GM12801 (cell line): ENCODE data around the gene IGSF22.

Experiments used
- TF ChIP-seq, protein P1 (sequence below): IDR thresholded peaks from one replicate; pipeline ENCODE4 v1.5.1; 2011; ENCODE audit warnings: control low read depth; ENCODE audit not compliant: insufficient read length; ENCODE audit errors: extremely low read depth

Gene IGSF22

DNA sequence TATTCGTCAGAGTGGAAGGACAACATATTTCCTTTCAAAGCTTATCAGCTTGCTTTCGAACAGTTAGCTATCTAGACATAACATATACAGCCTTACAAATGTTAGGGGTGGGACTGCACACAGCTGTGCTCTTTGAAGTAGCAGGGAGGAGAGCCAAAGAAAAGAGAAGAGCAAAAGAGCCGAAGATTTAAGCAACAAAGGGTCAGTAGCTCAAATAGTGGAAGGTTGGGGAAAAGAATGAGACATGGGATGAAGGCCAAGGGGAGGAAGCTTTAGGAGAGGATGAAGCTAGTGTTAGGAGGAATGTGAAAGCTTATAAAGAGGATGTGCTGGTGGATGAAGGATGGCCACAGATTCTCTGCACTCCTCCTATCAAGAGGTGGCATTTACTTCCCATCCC is 31.8 kb upstream of the IGSF22 start:
- TF ChIP-seq, protein P1, sequence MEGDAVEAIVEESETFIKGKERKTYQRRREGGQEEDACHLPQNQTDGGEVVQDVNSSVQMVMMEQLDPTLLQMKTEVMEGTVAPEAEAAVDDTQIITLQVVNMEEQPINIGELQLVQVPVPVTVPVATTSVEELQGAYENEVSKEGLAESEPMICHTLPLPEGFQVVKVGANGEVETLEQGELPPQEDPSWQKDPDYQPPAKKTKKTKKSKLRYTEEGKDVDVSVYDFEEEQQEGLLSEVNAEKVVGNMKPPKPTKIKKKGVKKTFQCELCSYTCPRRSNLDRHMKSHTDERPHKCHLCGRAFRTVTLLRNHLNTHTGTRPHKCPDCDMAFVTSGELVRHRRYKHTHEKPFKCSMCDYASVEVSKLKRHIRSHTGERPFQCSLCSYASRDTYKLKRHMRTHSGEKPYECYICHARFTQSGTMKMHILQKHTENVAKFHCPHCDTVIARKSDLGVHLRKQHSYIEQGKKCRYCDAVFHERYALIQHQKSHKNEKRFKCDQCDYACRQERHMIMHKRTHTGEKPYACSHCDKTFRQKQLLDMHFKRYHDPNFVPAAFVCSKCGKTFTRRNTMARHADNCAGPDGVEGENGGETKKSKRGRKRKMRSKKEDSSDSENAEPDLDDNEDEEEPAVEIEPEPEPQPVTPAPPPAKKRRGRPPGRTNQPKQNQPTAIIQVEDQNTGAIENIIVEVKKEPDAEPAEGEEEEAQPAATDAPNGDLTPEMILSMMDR = no peak

DNA sequence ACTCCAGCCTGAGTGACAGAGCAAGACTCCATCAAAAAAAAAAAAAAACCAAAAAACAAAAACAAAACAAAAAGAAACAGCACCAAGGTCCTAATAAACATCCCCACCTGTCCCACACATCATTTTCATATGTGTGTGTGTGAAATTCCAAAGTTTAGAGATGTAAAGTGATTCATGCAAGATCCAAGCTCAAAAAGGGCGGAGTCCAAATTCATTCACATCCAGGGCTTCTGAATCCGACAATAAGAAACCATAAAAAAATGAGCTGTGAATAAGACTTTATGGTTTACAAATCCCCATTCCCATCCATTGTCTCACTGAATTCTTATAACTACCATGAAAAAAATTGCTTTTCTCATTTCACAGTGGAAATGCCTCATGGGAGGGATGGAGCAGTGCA is 30.9 kb upstream of the IGSF22 start:
- TF ChIP-seq, protein P1 = no peak

DNA sequence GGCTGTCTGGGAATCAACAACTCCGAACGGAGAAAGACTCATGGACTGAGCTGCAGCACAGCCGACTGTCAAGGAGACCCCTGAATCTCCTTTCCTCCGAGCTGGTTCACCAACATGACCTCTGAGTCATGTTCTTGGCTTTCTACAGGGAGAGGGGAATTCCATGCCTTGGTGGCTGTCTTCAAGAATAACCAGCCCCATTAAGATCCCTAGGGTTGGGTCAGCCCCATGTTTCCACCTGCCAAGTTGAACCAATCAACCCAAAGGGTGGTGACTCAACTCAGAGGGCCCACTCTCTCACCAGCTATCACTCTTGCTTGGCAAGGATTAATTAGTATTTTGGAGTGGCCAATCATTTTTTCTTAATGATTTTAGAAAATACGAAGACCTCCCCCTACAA is 28.3 kb upstream of the IGSF22 start:
- TF ChIP-seq, protein P1 = no peak

DNA sequence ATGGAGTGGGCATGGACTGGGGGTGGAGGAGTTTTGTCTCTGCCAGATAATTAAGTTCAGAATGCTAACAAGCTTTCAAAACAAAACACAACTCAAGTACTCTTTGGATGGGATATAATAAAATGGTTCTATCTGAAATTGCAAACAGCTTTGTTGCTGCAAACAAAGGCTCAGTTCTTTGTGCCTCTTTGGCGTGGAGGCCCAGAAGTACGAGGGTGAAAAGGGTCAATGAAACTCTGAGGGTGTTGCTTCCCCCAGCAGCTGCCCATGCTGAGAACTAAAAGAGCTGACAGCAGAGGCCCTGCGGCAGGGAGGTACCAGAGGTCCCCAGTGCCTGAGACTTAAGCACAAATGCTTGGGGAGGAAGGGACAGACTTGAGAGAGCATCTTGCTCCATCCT is 26.5 kb upstream of the IGSF22 start:
- TF ChIP-seq, protein P1 = no peak

DNA sequence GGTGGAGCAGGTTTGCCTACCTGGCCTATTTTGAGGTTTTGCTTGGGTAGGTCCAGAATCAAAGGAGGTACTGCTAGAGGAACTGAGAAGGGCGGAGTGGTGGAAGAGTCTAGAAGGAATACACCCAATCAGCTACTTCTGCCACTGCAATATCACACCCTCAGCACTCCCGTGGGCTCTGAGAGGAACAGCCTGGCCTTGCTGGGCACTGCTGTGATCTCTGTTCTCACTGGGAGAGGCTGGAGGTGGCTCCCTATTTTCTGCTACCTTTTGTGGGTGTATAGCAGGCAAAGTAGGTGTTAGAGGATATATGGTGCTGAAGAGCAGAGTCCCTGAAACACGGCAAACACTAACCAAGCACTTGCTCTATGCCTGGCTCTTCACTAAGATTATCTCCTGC is 25.0 kb upstream of the IGSF22 start:
- TF ChIP-seq, protein P1 = no peak

DNA sequence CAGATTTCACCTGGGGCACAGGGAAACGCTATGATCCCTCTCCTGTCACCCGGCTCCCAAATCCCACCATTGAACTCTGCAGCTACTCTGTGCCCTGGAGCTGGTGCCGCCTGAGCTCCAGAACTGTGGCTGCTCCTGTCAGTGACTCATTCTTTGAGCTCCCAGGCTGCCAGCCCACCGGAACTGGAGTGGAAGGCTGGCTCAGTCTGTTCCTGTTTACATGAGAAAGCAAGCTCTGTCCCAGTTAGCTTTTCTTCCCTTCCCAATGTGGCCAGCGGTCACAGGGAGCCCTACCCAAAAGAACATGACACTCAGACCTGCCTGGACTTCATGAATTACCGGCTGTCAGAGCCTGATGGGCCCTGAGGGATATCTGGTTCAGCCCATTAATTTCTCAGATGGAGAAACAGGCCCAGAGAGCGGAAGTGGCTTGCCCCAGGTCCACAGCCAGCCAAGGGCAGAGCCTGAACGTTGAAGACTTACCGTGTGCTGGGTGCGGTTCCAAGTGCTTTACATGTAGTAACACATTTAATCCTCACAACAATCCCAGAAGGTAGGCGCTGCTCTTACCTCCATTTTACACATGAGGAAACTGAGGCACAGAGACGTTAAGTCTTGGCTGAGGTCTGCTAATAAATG is 23.8 kb upstream of the IGSF22 start:
- TF ChIP-seq, protein P1 = no peak

DNA sequence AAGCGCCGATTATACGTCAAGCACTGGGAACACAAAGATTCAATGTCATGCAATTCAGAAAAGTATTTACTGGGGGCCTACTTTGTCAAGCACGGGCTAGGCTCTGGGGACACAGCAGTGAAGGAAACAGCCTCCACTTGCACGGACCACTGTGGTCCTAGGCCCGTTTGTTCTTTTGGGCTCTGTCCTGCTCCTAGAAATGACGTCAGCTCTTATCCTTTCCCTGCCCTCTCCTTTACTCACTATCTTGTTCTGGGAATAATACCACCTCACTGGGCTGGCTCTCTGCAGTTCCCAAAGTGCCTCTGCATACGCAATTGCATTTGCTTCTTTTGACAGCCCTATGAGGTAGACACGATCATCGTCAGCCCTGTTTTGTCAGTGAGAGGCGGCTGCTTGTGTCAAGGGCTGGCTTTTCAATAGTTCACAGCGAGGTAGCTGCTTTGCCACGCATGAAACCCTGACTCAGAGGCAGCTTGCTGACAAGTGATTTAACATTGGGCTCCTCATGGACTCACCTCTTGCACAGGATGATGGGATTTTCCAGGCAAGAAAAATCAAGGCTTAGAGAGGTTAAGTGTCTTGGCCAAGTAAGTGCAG is 22.9 kb upstream of the IGSF22 start:
- TF ChIP-seq, protein P1 = no peak

DNA sequence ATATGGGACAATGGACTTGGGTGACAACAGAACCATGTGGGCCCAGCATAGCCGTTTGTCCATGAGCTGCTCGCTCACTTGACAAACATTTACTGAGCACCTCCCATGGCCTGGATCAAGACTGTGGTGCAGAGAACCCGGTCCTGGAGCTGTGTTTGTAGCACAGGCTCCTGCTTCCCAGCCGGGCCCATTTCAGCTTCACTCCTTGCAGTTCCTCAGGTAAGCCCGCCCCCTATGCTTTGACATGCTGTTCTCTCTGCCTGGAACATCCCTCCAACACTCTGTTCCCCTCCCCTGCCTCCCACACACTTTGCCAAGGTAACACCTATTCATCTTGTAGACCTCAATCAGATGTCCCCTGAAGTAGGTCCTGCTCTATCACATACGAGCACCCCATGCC is 19.3 kb upstream of the IGSF22 start:
- TF ChIP-seq, protein P1 = no peak
